Hepatocyte (in vitro differentiated cells): Measurements from ENCODE around the gene DGCR6L.
"Not testable (repeated sequence)": the region's sequence is repeated elsewhere in the genome, so short reads cannot be mapped to it uniquely, and the experiment has no call there.

Experiments used
- EZH2 ChIP-seq: fragments of 200-600 bp; sonication (generic); IDR thresholded peaks from 2 replicates; pipeline ENCODE4 v1.6.1; 2016; ENCODE audit warnings: antibody characterized with exemption, mild to moderate bottlenecking, borderline replicate concordance
- EZH2phosphoT487 ChIP-seq: fragments of 200-600 bp; sonication (generic); IDR thresholded peaks from one replicate; pipeline ENCODE4 v1.6.1; 2018; ENCODE audit warnings: antibody characterized with exemption, mild to moderate bottlenecking, low read depth, moderate library complexity; ENCODE audit not compliant: unreplicated experiment, severe bottlenecking
- TF ChIP-seq, protein P1 (sequence below): fragments of 200-600 bp; sonication (generic); IDR thresholded peaks from 2 replicates; pipeline ENCODE4 v1.5.1; 2016; ENCODE audit warnings: antibody characterized with exemption, mild to moderate bottlenecking; ENCODE audit not compliant: poor library complexity

GRCh38 chr22:20321552-20322211 is 1.8 kb upstream of the DGCR6L start:
- TF ChIP-seq, protein P1, sequence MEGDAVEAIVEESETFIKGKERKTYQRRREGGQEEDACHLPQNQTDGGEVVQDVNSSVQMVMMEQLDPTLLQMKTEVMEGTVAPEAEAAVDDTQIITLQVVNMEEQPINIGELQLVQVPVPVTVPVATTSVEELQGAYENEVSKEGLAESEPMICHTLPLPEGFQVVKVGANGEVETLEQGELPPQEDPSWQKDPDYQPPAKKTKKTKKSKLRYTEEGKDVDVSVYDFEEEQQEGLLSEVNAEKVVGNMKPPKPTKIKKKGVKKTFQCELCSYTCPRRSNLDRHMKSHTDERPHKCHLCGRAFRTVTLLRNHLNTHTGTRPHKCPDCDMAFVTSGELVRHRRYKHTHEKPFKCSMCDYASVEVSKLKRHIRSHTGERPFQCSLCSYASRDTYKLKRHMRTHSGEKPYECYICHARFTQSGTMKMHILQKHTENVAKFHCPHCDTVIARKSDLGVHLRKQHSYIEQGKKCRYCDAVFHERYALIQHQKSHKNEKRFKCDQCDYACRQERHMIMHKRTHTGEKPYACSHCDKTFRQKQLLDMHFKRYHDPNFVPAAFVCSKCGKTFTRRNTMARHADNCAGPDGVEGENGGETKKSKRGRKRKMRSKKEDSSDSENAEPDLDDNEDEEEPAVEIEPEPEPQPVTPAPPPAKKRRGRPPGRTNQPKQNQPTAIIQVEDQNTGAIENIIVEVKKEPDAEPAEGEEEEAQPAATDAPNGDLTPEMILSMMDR: not testable (repeated sequence)
- TF ChIP-seq EZH2, EZH2phosphoT487: not testable (repeated sequence)
